ENCODE measurements around the gene CELF3.

CELF3 gene

DNA sequence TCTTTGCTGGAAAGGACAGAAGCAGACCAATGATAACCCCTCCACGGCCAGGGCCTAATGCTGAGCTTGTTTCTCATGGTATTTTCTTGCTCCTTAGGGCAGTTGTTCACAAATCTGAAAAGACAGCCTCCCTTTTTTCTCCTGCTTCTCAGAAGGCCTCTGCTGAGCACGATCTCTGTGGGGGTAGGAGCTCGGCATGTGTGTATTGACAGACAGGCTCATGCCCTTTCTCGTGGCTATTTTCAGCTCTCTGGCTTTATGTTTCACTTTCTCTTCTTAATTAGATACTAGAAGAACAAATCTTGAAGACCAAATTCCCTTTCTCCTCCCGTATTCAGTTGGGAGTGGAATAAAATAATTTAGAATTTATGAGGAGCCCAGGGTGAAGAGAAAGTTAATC, 4.0 kb upstream of the CELF3 start:
- DNase-seq, result no peak

DNA sequence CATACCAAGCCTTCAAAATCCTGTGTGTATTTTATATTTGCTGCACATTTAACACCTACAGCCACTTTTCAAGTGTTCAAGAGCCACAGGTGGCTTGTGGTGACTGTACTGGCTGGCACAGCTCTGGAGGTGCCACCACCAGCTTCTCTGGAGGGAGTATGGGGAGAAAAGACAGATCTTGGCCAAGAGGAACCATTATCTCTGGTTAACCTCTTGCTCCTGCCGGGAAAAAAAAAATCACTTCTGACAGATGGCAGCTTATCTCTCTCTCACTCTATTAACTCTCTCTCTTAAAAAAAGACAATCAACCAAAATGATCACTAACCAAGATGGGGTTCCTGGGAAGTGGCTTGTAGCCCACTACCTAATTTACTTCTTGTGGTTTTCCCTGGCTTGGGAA, 3.5 kb upstream of the CELF3 start:
- no peak for DNase-seq

DNA sequence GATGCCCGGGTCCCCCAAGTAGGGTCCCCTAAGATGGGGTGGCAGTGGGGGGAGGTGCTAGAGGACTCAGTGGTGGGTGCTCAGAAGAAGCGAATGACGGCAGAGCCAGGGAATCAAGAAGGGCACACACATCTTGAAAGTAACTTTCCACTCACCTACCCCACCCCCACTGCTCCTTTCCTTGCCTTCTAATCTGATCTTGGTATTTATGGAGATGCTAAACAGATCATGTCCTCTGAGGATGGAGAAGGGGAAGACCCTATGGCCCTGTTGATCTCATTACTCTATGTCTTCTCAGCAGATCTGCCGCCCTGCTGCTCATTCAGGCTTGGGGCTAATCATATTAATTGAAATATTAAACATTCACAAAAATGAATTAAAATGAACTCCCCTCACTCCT, 2.1 kb upstream of the CELF3 start:
- no peak for DNase-seq

DNA sequence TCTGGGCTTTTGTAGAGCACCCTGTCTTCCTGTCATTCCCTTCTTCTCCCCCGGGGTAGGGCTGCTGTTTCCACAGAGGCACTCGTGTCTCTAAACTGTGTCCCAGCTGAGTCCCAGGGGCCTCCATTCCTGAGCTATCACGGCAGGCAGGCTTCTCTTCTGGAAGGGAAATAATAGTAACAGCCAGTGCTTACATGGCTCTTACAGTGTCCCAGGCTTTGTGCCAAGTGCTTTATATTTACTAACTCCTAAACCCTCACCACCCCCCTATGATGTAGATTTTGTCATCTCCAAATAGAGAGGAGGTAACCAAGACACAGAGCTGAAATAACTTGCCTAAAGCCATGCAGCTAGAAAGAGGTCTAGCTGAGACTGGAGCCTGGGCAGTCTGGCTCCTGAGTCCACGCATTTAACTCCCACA, 1.4 kb upstream of the CELF3 start:
- no peak for DNase-seq

DNA sequence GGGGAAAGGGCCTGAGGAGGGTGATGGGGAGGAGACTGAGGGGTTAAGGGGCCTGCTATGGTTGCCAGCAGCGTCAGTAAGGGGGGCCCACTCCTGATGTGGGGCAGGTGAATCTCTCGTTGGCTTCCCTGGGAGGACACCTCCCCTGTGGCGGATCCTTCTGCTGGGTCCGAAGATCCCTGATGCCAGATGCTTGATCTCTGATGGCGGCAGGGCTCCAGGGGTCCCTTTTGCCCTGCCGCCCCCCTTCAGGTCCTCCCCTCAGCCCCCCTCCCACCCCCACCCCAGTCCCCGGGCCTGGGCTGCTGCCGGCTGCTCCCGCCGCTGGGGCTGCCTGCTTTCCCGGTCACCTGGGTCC, 219 bp downstream of the CELF3 start:
- DNase-seq, result no peak

DNA sequence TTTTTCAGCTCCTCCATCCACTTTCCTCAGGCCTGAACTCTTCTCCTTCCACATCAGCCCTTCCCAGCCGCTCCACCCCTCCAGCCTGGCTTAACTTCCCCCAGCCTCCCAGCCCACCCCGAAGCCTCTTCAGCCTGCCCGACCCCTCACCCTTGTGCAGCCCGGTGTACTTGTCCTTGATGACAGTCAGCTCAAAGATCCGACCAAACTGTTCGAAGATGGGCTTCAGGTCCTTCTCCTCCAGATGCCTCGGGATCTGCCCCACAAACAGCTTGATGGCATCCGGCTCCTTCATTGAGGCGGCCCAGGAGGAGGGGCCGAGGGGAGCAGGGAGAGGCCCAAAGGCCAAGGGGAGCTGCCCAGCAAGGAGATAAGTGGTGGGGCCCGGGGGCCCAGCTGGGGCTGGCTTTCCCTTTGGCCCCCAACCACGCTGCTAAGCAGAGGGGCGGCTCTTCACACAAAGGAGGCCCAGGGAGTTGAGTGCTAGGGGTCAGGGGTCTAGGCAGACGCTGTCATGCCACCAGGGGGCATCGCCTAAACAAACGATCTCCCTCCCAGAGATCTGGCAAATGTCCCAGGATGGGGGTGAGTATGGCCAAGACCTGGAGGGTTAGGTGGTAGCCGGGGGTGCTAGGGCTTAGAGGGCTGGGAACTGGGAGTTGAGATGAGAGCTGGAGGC, 738 bp downstream of the CELF3 start:
- DNase-seq, result no peak

GRCh38 chr1:151714820-151715725, 1.5 kb downstream of the CELF3 start:
- no peak for DNase-seq

GRCh38 chr1:151713874-151714273, 2.7 kb downstream of the CELF3 start:
- DNase-seq, result no peak

- no peak for DNase-seq
Measured at GRCh38 chr1:151713044-151713443, 3.6 kb downstream of the CELF3 start.

GRCh38 chr1:151711951-151712350, 4.7 kb downstream of the CELF3 start:
- DNase-seq, result no peak

GRCh38 chr1:151711044-151711800, 5.4 kb downstream of the CELF3 start:
- DNase-seq, result no peak

GRCh38 chr1:151710187-151710840, 6.3 kb downstream of the CELF3 start:
- no peak for DNase-seq

DNA sequence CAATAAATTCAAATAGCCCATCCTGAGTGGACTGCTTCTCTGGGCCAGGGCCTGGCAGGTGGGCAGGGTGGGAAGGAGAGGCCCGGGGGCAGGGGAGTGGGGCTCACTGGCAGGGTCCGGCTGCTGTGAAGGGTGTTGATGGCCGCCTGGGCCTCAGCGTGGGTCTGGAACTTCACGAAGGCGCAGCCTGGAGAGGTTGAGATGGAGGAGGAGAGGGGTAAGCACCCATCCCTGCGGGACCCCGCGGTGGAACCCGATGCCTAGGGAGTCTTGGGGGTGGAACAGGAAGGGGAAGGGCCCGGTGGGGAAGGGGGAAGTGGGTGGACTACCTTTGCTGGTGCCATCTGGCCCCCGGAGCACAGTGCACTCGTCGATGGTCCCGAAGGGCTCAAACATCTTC, 7.7 kb downstream of the CELF3 start:
- no peak for DNase-seq

- DNase-seq, result no peak
Measured at GRCh38 chr1:151707541-151708065, 9.0 kb downstream of the CELF3 start.

DNA sequence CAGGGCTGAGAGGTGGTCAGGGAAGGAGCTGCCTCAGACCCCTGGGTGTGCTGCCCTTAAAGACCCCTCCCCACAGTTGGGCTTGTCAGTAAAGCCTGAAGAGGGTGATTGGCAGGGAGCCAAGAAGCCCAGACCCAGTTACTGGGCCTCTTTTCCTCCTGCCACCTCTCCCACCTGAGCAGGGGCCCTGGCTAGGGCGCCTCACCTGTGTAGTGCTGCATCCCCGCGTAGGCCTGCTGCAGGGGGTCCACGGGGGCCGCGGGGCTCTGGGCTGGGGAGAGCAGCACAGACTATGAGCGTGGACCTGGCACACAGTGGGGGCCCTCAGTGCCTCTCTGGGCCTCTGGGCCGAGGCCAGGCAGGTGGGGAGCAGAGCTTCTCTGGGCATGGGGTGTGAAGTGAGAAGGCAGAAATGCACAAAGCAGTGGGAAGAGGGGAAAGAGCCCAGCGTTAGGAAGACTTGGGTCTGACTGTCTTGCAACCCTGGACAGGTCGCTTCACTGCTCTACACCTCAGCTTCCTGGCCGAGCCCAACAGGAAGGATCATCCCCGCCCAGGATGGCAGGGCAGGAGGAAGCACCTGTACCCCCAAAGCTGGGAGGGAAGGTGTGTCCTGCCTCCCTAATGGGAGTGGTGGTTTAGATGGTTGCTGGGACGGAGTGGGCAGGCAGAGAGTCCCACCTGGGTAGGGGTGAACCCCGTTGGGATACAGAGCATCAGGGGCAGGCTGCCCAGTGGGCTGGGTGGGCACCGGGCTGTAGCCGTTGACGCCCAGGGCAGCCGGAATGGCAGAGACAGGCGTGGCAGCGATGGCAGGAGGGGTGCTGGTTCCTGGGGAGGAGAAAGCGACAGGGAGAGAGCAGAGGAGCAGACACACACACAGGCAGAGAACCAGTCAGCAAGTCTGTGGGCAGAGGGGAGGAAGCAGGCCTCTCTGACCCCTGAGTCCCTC, 9.9 kb downstream of the CELF3 start:
- DNase-seq, result no peak

DNA sequence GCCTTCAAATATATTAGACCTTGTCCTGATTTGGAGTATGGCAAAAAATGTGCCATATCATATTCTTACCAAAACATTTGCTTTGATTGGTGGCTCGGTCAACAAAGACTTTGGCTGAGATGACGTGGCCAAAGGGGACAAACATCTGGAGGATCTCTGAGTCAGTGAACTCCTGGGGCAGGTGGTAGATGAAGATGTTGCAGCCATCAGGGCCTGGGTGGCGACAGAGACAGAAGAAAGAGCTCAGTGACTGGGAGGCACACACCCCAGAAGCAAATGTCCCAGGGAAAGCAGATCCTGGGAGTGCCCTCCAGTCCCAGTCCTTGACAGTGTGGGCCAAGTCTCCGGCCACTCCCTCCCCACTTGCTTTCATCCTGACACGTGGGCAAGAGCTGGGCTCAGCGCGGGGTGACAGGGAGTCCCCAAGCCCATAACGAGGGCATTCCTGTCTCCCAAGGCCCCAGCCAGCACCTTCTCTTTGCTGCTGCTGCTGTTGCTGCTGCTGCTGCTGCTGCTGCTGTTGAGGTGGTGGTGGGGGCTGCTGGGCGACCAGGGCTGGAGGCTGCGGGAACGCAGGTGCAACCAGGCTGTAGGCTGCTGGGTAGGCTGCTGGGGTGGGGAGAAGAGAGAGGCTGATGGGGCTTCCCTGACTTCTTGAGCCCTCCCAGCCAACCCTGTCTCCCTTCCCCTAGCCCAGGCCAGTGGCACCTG, 10.7 kb downstream of the CELF3 start:
- DNase-seq, result no peak

- no peak for DNase-seq
Measured at GRCh38 chr1:151705146-151705545, 11.5 kb downstream of the CELF3 start.

DNA sequence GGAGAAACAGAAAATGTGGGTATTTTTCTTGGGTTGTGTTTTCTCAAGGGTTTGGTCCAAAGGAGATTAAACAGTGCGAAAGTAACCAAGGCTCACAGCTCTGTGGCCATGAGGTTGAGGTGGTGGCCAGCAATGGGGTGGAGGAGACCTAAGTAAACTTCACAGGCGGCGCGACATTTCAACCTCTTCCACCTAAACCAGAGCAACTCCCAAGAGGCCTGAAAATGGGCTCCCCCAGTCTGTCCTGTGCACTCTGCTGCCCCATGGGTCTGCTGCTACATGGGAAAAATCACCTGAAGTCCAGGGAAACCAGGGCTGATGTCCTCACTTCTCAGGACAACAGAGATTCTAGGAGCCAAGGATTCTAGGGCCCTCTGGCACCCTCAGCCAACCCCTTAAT, 12.4 kb downstream of the CELF3 start:
- DNase-seq, result no peak

DNA sequence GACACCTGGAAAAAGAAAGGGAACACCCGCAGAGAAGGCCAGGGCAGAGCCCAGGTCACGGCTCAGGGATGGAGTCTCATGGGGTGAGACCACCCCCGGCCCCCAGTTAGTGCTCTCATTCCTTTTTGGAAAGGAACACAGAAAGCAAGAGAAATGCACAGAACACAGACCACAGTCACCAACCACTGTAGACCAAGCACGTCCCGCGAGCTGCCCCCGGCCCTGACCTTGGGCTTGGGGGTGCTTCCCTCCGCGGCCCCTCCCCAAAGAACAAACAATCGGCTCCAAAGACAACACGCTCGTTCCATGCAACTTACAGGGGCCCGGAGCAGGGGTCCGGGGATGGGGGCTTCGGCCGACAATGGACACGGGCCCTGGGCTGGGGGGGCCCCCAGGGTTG, 12.8 kb downstream of the CELF3 start:
- DNase-seq, result no peak

DNA sequence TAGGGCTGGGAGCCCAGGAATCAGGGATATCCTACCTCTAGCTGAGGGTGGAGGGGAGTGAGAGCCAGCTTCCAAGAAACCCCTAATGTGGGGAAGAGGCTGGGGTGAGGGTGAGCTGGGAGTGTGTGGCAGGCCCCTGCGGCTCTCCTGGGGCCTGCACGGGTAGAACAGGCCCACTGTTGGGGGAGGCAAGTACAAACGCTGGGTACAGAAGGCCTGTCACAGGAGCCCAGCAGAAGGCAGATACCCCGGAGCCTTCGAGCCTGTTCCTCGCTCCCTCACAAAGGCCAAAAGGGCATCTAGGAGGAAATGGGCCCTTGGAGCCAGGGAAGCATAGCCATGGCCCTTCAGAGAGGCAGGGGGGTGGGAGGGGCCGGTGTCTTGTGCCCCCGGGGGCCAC, 13.7 kb downstream of the CELF3 start:
- DNase-seq, result no peak

DNA sequence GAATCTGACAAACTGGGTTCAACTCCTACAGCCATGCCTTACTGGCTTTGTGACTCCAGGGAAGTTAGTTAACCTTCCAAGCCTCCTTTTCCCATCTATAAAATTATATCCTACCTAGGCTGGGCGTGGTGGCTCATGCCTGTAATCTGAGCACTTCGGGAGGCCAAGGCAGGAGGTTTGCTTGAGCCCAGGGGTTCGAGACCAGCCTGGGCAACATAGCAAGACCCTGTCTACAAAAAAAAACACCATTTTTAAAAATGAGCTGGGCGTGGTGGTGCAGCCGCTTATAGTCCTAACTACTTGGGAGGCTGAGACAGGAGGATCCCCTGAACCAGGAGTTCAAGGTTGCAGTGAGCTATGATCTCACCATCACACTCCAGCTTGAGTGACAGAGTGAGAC, 15.1 kb downstream of the CELF3 start:
- no peak for DNase-seq
